ENCODE measurements around the gene ARAP1. TPM values are rescaled to one million over a fixed set of nuclear protein-coding genes. Genes with fewer than 3 reads are reported as not detected.
A peak's percentile ranks its signal among the peaks of the same experiment; 100 is the strongest.

The ARAP1 gene
- total RNA-seq, 4 donors from 2014 or later: 18.3 to 52.0 (median 26.0) TPM

GRCh38 chr11:72754149-72754543, 1.9 kb upstream of the ARAP1 start:
- in situ Hi-C loops (cut with MboI; ENCODE audit: low sequenced_read_pairs in 4 of 4) (no loop called here), intact Hi-C loops (cut with DNase I; ENCODE audit: low total_unique reads) (no loop called here)

GRCh38 chr11:72753341-72754148, 1.3 kb upstream of the ARAP1 start:
- DNase-seq: no peak
- intact Hi-C loops (cut with DNase I; ENCODE audit: low total_unique reads): loop anchor here (2.0 kb wide), 1 partner anchor 19 kb away; no protein-coding TSS in a partner anchor
- peak overlapping the region in 2 of 4 donors; percentile 78 to 83 for H3K27ac ChIP-seq

More at GRCh38 chr11:72754149-72754543, 1.9 kb upstream of the ARAP1 start:
- peaks cover 12 to 18% of the 10 kb centered on the region in 2 donors for H3K4me1 ChIP-seq
- no peak overlapping the region for H3K27ac ChIP-seq
- no peaks in the 10 kb centered on the region for H3K36me3 ChIP-seq
- no peaks in the 10 kb centered on the region for H3K9me3 ChIP-seq
- no peaks in the 10 kb centered on the region for H3K27me3 ChIP-seq
- ATAC-seq: no peak
- no peak overlapping the region for H3K4me3 ChIP-seq
- DNase-seq: no peak
- TF ChIP-seq, protein P1, sequence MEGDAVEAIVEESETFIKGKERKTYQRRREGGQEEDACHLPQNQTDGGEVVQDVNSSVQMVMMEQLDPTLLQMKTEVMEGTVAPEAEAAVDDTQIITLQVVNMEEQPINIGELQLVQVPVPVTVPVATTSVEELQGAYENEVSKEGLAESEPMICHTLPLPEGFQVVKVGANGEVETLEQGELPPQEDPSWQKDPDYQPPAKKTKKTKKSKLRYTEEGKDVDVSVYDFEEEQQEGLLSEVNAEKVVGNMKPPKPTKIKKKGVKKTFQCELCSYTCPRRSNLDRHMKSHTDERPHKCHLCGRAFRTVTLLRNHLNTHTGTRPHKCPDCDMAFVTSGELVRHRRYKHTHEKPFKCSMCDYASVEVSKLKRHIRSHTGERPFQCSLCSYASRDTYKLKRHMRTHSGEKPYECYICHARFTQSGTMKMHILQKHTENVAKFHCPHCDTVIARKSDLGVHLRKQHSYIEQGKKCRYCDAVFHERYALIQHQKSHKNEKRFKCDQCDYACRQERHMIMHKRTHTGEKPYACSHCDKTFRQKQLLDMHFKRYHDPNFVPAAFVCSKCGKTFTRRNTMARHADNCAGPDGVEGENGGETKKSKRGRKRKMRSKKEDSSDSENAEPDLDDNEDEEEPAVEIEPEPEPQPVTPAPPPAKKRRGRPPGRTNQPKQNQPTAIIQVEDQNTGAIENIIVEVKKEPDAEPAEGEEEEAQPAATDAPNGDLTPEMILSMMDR (IDR thresholded peaks at IDR 0.05 in 4 of 5, conservative IDR thresholded peaks at IDR 0.05 in 1 of 5): no peak
- TF ChIP-seq POLR2A (IDR thresholded peaks at IDR 0.05): no peak

DNA sequence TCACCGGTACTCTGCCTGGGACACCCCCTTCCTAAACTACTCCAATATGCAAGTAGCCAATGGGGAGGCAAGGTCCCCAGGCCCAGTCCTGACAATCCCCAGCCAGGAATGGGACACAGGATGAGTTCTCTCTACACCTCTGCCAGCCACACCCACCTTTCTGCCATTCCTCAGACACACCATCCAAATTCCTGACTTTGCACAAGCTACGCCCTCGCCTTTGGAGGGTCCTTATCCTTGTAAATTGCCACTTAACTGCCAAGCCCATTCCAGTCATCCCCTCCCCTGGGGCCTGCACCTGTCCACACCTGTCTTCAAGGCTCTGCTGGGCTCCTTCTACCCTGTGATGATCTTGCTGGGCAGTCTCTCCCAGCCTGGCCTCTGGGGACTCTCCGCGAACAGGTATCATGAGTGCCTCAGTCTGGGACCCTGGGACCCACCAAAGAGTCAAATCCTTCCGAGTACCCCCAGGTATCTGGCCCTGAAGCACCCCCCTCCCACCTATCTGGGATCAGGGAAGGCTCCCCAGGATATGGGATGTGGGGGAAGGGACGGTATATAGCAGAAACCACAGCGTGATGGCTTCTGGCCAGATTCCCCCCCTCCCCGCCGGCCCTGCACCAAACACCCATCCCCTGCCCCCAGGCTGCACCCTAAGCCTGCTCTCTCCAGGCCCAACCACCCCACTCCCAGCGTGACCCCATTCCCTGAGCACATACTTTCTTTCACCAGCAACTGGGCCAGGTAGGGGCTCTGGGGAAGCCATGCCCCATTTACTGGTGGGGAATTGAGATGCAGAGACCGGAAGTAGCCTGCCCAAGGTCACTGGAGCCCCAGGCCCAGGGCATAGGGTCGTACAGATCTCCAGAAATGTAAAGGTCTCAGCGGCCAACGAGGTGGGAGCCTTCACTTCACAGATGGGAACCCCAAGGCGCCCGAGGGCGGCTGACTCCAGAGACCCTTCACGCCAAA, 806 bp downstream of the ARAP1 start:
- H3K4me3 ChIP-seq: peak overlapping the region; percentile 64 to 78 (median 70)
- ATAC-seq (no peak), DNase-seq (no peak)
- peak overlapping the region; percentile 50 to 83 (median 76) for H3K27ac ChIP-seq
- in situ Hi-C loops (cut with MboI; ENCODE audit: low sequenced_read_pairs in 4 of 4) (no loop called here), intact Hi-C loops (cut with DNase I; ENCODE audit: low total_unique reads) (loop anchor here (1.0 to 2.0 kb wide), 2 partner anchors 21 to 42 kb away; no protein-coding TSS in a partner anchor)
- no peaks in the 10 kb centered on the region for H3K36me3 ChIP-seq
- H3K27me3 ChIP-seq: no peaks in the 10 kb centered on the region
- H3K9me3 ChIP-seq: no peaks in the 10 kb centered on the region
- H3K4me1 ChIP-seq: peaks cover 12 to 18% of the 10 kb centered on the region in 2 donors
- TF ChIP-seq, protein P1 (IDR thresholded peaks at IDR 0.05 in 4 of 5, conservative IDR thresholded peaks at IDR 0.05 in 1 of 5): no peak
- TF ChIP-seq POLR2A (IDR thresholded peaks at IDR 0.05): no peak

More at GRCh38 chr11:72753341-72754148, 1.3 kb upstream of the ARAP1 start:
- no peak for ATAC-seq
- in situ Hi-C loops (cut with MboI; ENCODE audit: low sequenced_read_pairs in 4 of 4): no loop called here
- no peaks in the 10 kb centered on the region for H3K9me3 ChIP-seq
- TF ChIP-seq, protein P1 (IDR thresholded peaks at IDR 0.05 in 4 of 5, conservative IDR thresholded peaks at IDR 0.05 in 1 of 5): no peak
- no peak for TF ChIP-seq POLR2A (IDR thresholded peaks at IDR 0.05)
- H3K4me3 ChIP-seq: no peak overlapping the region
- H3K36me3 ChIP-seq: no peaks in the 10 kb centered on the region
- peaks cover 12 to 18% of the 10 kb centered on the region in 2 donors for H3K4me1 ChIP-seq
- H3K27me3 ChIP-seq: no peaks in the 10 kb centered on the region

- TF ChIP-seq, protein P1 (IDR thresholded peaks at IDR 0.05 in 4 of 5, conservative IDR thresholded peaks at IDR 0.05 in 1 of 5): no peak
- no peak for TF ChIP-seq POLR2A (IDR thresholded peaks at IDR 0.05)
- H3K27me3 ChIP-seq: no peaks in the 10 kb centered on the region
- H3K4me1 ChIP-seq: peaks cover 12 to 18% of the 10 kb centered on the region in 2 donors
- intact Hi-C loops (cut with DNase I; ENCODE audit: low total_unique reads): no loop called here
- H3K27ac ChIP-seq: no peak overlapping the region
- no peak for DNase-seq
- no peaks in the 10 kb centered on the region for H3K9me3 ChIP-seq
- ATAC-seq: no peak
- H3K36me3 ChIP-seq: no peaks in the 10 kb centered on the region
- in situ Hi-C loops (cut with MboI; ENCODE audit: low sequenced_read_pairs in 4 of 4): no loop called here
- no peak overlapping the region for H3K4me3 ChIP-seq
Measured at GRCh38 chr11:72750556-72751115, 1.6 kb downstream of the ARAP1 start.

Data from gastrocnemius medialis (tissue), 4 donors.